OCI-LY1 (cell line): ENCODE data around the gene TRABD2B.

Experiments used
- CTCF ChIP-seq: fragments of 200-600 bp; sonication (generic), shearing (Covaris generic); IDR thresholded peaks from 2 replicates; pipeline ENCODE4 v1.5.1; 2017; ENCODE audit warnings: mild to moderate bottlenecking, antibody characterized with exemption, low read length, moderate library complexity, mixed read lengths
- EZH2 ChIP-seq: fragments of 200-600 bp; sonication (generic), shearing (Covaris generic); IDR thresholded peaks from 2 replicates; pipeline ENCODE4 v1.8.0; 2017; ENCODE audit warnings: borderline replicate concordance, mixed run types, mild to moderate bottlenecking, antibody characterized with exemption, low read length, moderate library complexity, mixed read lengths

DNA sequence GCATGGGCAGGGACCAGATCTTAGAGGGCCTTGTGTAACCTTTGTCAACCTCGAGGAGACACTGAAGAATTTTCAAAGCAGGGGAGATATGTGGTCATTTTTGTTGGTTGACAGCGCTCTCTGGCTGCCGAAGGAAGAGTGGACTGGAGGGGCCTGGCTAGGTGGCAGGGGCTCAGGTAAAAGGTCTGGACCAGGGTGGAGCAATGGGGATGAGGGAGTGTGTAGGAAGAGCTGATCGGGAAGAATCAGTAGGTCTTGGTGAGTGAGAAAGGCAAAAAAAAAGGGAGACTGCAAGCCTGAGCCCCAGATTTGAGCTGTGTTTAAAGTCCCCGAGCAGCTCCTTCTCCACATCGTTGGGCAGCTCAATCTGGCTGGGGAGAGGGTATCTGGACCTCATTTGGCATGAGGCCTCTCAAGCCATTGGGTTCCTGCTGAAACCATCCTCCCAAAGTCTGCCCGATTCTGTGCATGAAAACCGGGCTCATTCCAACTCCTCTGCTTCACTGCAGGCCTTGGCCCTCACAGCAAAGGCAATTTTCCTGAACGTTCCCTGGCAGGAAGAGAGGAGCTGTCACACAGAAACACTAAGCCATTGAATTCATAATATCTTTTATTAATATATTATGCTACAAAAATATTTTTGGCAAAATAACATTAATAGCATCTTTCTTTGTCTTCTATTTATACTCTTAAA is 237.1 kb downstream of the TRABD2B start:
- TF ChIP-seq CTCF: no peak
- no peak for TF ChIP-seq EZH2
